Sigmoid colon (tissue), 7 donors: ENCODE data around the gene PON3. TPM values are rescaled to one million over a fixed set of nuclear protein-coding genes. Genes with fewer than 3 reads are reported as not detected.
A peak's percentile ranks its signal among the peaks of the same experiment; 100 is the strongest.

Experiments
- DNase-seq: peaks from one replicate; pipeline ENCODE4 v3.0.0-alpha.2; 2019
- H3K27ac ChIP-seq, 4 donors: fragments of 200-600 bp; sonication (generic); one replicate each; pipeline ENCODE4 v1.5.1; 2016 to 2019; ENCODE audit warnings: mild to moderate bottlenecking in 1 of 4
- H3K27me3 ChIP-seq, 3 donors: fragments of 200-600 bp; sonication (generic); one replicate each; pipeline ENCODE4 v1.5.1; 2019; ENCODE audit warnings: mild to moderate bottlenecking in 1 of 3
- H3K36me3 ChIP-seq, 4 donors: fragments of 200-600 bp; sonication (generic); one replicate each; pipeline ENCODE4 v1.5.1; 2016 to 2019
- H3K4me1 ChIP-seq, 4 donors: fragments of 200-600 bp; sonication (generic); one replicate each; pipeline ENCODE4 v1.5.1; 2017 to 2019
- H3K4me3 ChIP-seq, 4 donors: fragments of 200-600 bp; sonication (generic); one replicate each; pipeline ENCODE4 v1.5.1; 2017 to 2019; ENCODE audit warnings: mild to moderate bottlenecking in 2 of 4, moderate library complexity in 1 of 4
- H3K9me3 ChIP-seq, 4 donors: fragments of 200-600 bp in 3 of 4; sonication (generic) in 3 of 4; one replicate each; pipeline versions ENCODE4 v1.5.1 to v1.6.1; 2013 to 2019
- EP300 ChIP-seq, 4 donors: sonication (generic); formaldehyde crosslinking; IDR thresholded peaks; one replicate each; pipeline ENCODE4 v1.6.1; 2017; ENCODE audit warnings: antibody characterized with exemption in 4 of 4
- POLR2A ChIP-seq, 2 donors: fragments of 450-650 bp; IDR thresholded peaks; one replicate each; pipeline ENCODE4 v1.6.1; 2016; ENCODE audit warnings: antibody characterized with exemption in 2 of 2, mild to moderate bottlenecking in 2 of 2, moderate library complexity in 2 of 2
- POLR2AphosphoS5 ChIP-seq, 4 donors: sonication (generic); formaldehyde crosslinking; IDR thresholded peaks; one replicate each; pipeline ENCODE4 v1.6.1; 2017; ENCODE audit warnings: antibody characterized with exemption in 4 of 4
- WGBS, 2 donors: extraction: QIAGEN DNeasy Blood & Tissue Kit; methylation state at CpG; one replicate each; pipeline ENCODE4 v1.1.7; 2013; 5-methylcytosine and 5-hydroxymethylcytosine counted together
- intact Hi-C: fragments of 100-400 bp; cut with DNase I; formaldehyde crosslinking; loops from one replicate; pipeline ENCODE4 v1.15.1; 2023
- polyA plus RNA-seq, 3 donors: library from polyadenylated mRNA; stranded (reverse); fragments of 200-250 nt; gene quantifications; one replicate each; pipeline ENCODE4 v1.2.3, GENCODE V29; 2013
- total RNA-seq, 4 donors: library from RNA; depleted of rRNA; stranded (reverse); fragments of >200 nt; gene quantifications; one replicate each; pipeline ENCODE4 v1.1.0, GENCODE V29; 2016
- TF ChIP-seq, protein P1 (sequence below), 4 experiments: fragments of 450-650 bp in 3 of 4; fragments of 200-600 bp in 1 of 4; IDR thresholded peaks; one replicate each; pipeline ENCODE4 v1.5.1; 2016 to 2019; ENCODE audit warnings: antibody characterized with exemption in 4 of 4, mild to moderate bottlenecking in 3 of 4, moderate library complexity in 2 of 4
- donor health status: healthy with polysubstance abuse.
- donor health status: Bipolar disorder and iron deficiency.
- donor health status: healthy.

The PON3 gene
- total and polyA plus RNA-seq, 7 donors: 0.68 to 2.3 (median 1.7) TPM

DNA sequence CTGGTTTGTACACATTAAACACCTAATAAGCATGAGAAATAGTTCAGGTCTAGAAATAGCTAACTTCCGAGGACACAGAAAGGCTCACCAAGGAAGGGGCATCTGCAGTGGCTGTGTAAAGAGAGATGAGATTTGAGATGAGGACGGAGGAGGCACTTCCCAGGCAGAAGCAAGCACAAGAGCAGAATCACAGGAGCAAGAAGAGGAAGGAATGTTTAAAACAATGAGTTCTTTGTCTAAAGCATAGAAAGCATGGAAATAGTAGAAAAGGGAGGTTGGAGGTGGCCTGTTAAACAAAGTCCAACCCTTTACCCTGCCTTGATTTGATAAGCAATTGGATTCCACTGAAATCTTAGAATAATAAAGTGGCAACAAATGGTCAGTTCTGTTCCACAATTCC, 11.6 kb upstream of the PON3 start:
- Histone ChIP-seq H3K4me3 (no peak overlapping the region), H3K9me3 (no peaks in the 10 kb centered on the region), H3K4me1 (peaks cover 0 to 8% (median 3%) of the 10 kb centered on the region in 4 donors), H3K27ac (no peak overlapping the region), H3K36me3 (peaks cover 0 to 59% (median 3%) of the 10 kb centered on the region in 4 donors), H3K27me3 (no peaks in the 10 kb centered on the region)
- WGBS, 2 donors: 18 to 54% methylated on average over 2 of the region's 2 CpGs
- TF ChIP-seq POLR2AphosphoS5 (IDR thresholded peaks at IDR 0.05): no peak
- TF ChIP-seq POLR2A (IDR thresholded peaks at IDR 0.05): no peak
- TF ChIP-seq EP300 (IDR thresholded peaks at IDR 0.05): no peak
- intact Hi-C loops: no loop called here
- DNase-seq: no peak

DNA sequence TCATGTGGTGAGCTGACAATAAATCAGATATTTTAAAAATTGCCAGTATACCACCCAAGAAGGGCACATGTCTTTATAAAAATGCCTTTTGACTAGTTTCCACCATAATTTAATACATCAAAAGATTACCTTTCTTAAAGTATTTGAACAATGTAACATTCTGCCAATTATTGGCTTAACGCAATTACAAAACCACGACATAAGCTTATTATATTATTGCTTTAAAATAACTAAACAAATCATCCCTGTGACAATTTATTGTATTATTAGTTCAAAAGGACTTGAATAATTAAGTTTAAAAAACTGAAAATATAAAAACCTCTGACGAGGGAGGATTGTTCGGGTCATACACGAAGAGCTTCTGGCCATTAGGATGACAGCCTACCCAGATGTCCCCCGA, 9.6 kb upstream of the PON3 start:
- no peak overlapping the region for H3K27ac ChIP-seq
- H3K9me3 ChIP-seq: no peaks in the 10 kb centered on the region
- TF ChIP-seq POLR2A (IDR thresholded peaks at IDR 0.05) (no peak), EP300 (IDR thresholded peaks at IDR 0.05) (no peak), POLR2AphosphoS5 (IDR thresholded peaks at IDR 0.05) (no peak)
- TF ChIP-seq, protein P1, sequence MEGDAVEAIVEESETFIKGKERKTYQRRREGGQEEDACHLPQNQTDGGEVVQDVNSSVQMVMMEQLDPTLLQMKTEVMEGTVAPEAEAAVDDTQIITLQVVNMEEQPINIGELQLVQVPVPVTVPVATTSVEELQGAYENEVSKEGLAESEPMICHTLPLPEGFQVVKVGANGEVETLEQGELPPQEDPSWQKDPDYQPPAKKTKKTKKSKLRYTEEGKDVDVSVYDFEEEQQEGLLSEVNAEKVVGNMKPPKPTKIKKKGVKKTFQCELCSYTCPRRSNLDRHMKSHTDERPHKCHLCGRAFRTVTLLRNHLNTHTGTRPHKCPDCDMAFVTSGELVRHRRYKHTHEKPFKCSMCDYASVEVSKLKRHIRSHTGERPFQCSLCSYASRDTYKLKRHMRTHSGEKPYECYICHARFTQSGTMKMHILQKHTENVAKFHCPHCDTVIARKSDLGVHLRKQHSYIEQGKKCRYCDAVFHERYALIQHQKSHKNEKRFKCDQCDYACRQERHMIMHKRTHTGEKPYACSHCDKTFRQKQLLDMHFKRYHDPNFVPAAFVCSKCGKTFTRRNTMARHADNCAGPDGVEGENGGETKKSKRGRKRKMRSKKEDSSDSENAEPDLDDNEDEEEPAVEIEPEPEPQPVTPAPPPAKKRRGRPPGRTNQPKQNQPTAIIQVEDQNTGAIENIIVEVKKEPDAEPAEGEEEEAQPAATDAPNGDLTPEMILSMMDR (IDR thresholded peaks at IDR 0.05): no peak
- no peak for DNase-seq
- no peaks in the 10 kb centered on the region for H3K27me3 ChIP-seq
- peaks cover 0 to 40% (median 3%) of the 10 kb centered on the region in 4 donors for H3K36me3 ChIP-seq
- peaks cover 0 to 8% (median 3%) of the 10 kb centered on the region in 4 donors for H3K4me1 ChIP-seq
- no peak overlapping the region for H3K4me3 ChIP-seq
- 94 to 95% methylated on average over 6 of the region's 6 CpGs for WGBS, 2 donors
- intact Hi-C loops: no loop called here

DNA sequence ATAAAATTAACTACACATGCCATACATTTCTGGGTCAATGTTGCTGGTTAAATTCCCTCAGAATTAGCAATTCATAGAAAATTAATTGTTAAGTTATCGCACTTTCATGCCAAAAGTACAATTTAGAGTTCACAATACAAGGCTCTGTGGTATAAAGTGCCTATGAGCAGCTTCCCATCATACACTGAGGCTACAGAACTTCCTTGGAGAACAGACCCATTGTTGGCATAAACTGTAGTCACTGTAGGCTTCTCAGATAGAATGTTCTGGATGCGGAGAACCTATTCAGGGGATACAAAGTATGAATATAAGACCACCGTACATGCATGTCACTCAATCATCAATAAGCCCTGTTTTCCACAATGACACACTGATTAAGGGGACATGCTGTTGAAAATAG, 9.0 kb upstream of the PON3 start:
- Histone ChIP-seq H3K4me1 (peaks cover 0 to 8% (median 3%) of the 10 kb centered on the region in 4 donors), H3K27me3 (no peaks in the 10 kb centered on the region), H3K4me3 (no peak overlapping the region), H3K36me3 (peaks cover 0 to 34% (median 3%) of the 10 kb centered on the region in 4 donors), H3K9me3 (no peaks in the 10 kb centered on the region), H3K27ac (no peak overlapping the region)
- no peak for DNase-seq
- 95 to 96% methylated on average over 3 of the region's 3 CpGs for WGBS, 2 donors
- TF ChIP-seq POLR2AphosphoS5 (IDR thresholded peaks at IDR 0.05) (no peak), POLR2A (IDR thresholded peaks at IDR 0.05) (no peak), EP300 (IDR thresholded peaks at IDR 0.05) (no peak)
- TF ChIP-seq, protein P1 (IDR thresholded peaks at IDR 0.05): no peak
- intact Hi-C loops: no loop called here

DNA sequence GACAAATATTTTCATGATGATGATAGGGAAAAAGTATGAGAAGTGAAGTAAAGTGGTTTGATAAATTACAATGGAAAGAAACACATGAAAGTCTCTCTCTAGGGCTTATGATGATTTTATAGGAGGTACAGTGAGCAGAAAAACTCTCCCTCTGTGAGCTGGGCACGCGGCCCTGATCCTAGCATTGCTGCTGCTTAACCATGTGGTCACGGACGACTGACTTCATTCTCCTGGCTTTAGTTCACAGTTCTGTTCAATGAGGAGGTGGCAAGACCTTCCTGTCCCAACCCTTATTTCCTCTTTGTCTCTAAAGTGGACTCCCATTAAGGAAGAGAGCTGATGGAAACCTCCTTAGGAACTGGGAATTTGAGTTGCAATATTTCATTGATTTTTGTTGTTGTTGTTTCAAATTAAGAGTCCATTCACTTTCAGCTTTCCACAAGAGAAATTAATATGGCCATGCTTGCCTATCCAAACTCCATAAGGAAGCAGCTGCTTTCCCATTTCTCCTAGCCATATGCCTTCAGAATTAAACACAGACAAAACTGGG, 8.2 kb upstream of the PON3 start:
- no peak for TF ChIP-seq POLR2AphosphoS5 (IDR thresholded peaks at IDR 0.05)
- TF ChIP-seq EP300 (IDR thresholded peaks at IDR 0.05): no peak
- TF ChIP-seq POLR2A (IDR thresholded peaks at IDR 0.05): no peak
- TF ChIP-seq, protein P1 (IDR thresholded peaks at IDR 0.05): no peak
- intact Hi-C loops: no loop called here
- Histone ChIP-seq H3K4me1 (peaks cover 0 to 8% (median 3%) of the 10 kb centered on the region in 4 donors), H3K27me3 (no peaks in the 10 kb centered on the region), H3K27ac (peak overlapping the region in 2 of 4 donors; percentile 26 to 35), H3K4me3 (no peak overlapping the region), H3K9me3 (no peaks in the 10 kb centered on the region), H3K36me3 (peaks cover 0 to 28% (median 1%) of the 10 kb centered on the region in 4 donors)
- WGBS, 2 donors: 74% methylated on average over 4 of the region's 4 CpGs
- peak; percentile 63 for DNase-seq

DNA sequence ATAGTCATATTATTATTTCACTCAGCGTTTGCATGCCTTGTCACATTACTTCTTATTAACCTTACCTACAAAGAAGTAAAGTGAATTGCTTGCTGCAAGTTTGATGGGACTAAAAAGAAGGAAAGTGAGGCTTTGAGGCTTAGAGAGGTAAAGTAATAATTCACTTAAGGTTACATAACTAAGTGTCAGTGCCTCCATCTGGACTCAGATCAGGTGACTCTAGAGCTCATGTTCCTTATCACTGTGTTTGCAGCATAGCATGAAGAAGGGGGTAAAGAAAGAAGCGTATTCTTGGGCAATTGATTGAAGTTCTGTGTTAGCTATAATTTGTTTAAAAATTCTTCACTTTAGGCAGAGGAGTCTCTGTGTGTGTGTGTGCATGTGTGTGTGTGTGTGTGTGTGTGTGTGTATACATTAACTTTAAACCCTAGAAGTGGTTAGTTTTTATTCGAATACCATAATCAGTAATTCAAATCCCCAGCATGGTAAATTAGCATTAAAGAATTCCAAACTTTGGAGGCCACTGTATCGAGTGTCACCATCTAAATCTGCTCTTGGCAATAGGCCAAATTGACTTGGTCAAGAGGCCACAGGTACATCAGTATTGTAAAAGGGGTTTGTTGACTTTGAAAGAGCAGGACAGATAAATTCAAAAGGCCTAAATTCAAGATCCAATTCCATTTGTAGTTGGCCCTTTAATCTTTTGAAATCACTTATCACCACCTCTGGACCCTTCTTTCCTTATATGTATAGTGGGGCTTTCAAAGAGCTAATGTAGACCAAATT, 2.2 kb upstream of the PON3 start:
- 84 to 87% methylated on average over 4 of the region's 4 CpGs for WGBS, 2 donors
- Histone ChIP-seq H3K9me3 (no peaks in the 10 kb centered on the region), H3K27ac (no peak overlapping the region), H3K4me1 (peaks cover 0 to 12% (median 5%) of the 10 kb centered on the region in 4 donors), H3K36me3 (no peaks in the 10 kb centered on the region), H3K4me3 (no peak overlapping the region), H3K27me3 (peaks cover 0 to 13% (median 0%) of the 10 kb centered on the region in 3 donors)
- DNase-seq: no peak
- intact Hi-C loops: loop anchor here (5.0 to 10.0 kb wide), 2 partner anchors 34 to 76 kb away; no protein-coding TSS in a partner anchor
- TF ChIP-seq EP300 (IDR thresholded peaks at IDR 0.05) (no peak), POLR2A (IDR thresholded peaks at IDR 0.05) (no peak), POLR2AphosphoS5 (IDR thresholded peaks at IDR 0.05) (no peak)
- TF ChIP-seq, protein P1 (IDR thresholded peaks at IDR 0.05): no peak
